NCI-H2196 (cell line): ENCODE results near the gene NR2F1.
A peak's percentile ranks its signal among the peaks of the same experiment; 100 is the strongest.

Experiments used
- DNase-seq: peaks from one replicate; lab custom pipeline; 2025; ENCODE audit not compliant: unreplicated experiment; lab: John Stamatoyannopoulos, UW

NR2F1 gene

GRCh38 chr5:93577854-93578812 lies 4.9 kb upstream of the NR2F1 start:
- DNase-seq = no peak

- DNase-seq = no peak
These were observed 4.0 kb upstream of the NR2F1 start for GRCh38 chr5:93578813-93579691.

GRCh38 chr5:93579692-93580062 lies 3.3 kb upstream of the NR2F1 start:
- no peak for DNase-seq

GRCh38 chr5:93580063-93580926 lies 2.7 kb upstream of the NR2F1 start:
- no peak for DNase-seq

GRCh38 chr5:93580927-93581445 lies 2.0 kb upstream of the NR2F1 start, which contains the start of gene NR2F1-AS1:
NR2F1-AS1 (minus strand) TSS chr5:93581219.
- DNase-seq = no peak

- DNase-seq = no peak
These were observed 907 bp upstream of the NR2F1 start for GRCh38 chr5:93582167-93582462.

GRCh38 chr5:93583439-93583767 lies 381 bp downstream of the NR2F1 start:
- no peak for DNase-seq

GRCh38 chr5:93583768-93584595 lies 960 bp downstream of the NR2F1 start:
- peak; percentile 24 for DNase-seq

GRCh38 chr5:93584596-93585040 lies 1.6 kb downstream of the NR2F1 start:
- DNase-seq = no peak

- no peak for DNase-seq
These were observed 2.2 kb downstream of the NR2F1 start for GRCh38 chr5:93585041-93585766.

GRCh38 chr5:93585767-93586385 lies 2.9 kb downstream of the NR2F1 start:
- no peak for DNase-seq

- no peak for DNase-seq
These were observed 3.9 kb downstream of the NR2F1 start for GRCh38 chr5:93586736-93587596.

GRCh38 chr5:93587597-93588351 lies 4.8 kb downstream of the NR2F1 start:
- DNase-seq = no peak

- DNase-seq = no peak
These were observed 5.5 kb downstream of the NR2F1 start for GRCh38 chr5:93588352-93589151.

- no peak for DNase-seq
These were observed 6.3 kb downstream of the NR2F1 start for GRCh38 chr5:93589152-93589828.

- no peak for DNase-seq
These were observed 6.8 kb downstream of the NR2F1 start for GRCh38 chr5:93589829-93590215.
